HCT116 (cell line): Measurements from ENCODE around the gene ZNF502. TPM values are rescaled to one million over a fixed set of nuclear protein-coding genes. Genes with fewer than 3 reads are reported as not detected.
A peak's percentile ranks its signal among the peaks of the same experiment; 100 is the strongest.

Source experiments
- ATAC-seq: fragments of 200-7000 bp; cut with Tn5 transposase; 2 replicates; pipeline ENCODE4 v1.9.1; 2020; ENCODE audit warnings: mild to moderate bottlenecking, moderate library complexity
- BruUV-seq: library from RNA; stranded (reverse); fragments of 400-500 nt; replicated peaks from 2 replicates; lab custom pipeline; 2021; lab: Mats Ljungman, UMichigan
- CTCF ChIA-PET: fragments of 300-600 bp; sonication (Branson Sonifier 250); formaldehyde crosslinking; loops from one replicate; lab custom pipeline; 2021; ENCODE audit warnings: antibody characterized with exemption; lab: Charles Lee
- POLR2A ChIA-PET: fragments of 300-600, 350-600 bp; sonication (Branson Sonifier 250); formaldehyde crosslinking; loops from one replicate; lab custom pipeline; 2021; ENCODE audit warnings: antibody characterized with exemption; lab: Charles Lee
- RAD21 ChIA-PET, 2 experiments: fragments of 300-600 bp; sonication (Branson Sonifier 250); formaldehyde crosslinking; loops; one replicate each; lab custom pipeline; 2023; ENCODE audit warnings: low total read pairs in 2 of 2; ENCODE audit not compliant: uncharacterized antibody in 2 of 2, unreplicated experiment in 2 of 2, low non-redundant PET in 1 of 2; lab: Charles Lee
- DNase-seq: peaks from one replicate; pipeline ENCODE4 v3.0.0-alpha.2; 2010; ENCODE audit warnings: low read depth, low spot score
- H2AFZ ChIP-seq: fragments of 200-600 bp; shearing (Covaris generic), sonication (generic); 2 replicates; pipeline ENCODE4 v1.6.1; 2017; ENCODE audit warnings: low read depth, mixed run types, mixed read lengths, antibody characterized with exemption, low read length; ENCODE audit not compliant: poor library complexity, severe bottlenecking
- H3K27ac ChIP-seq: 2 replicates; pipeline ENCODE4 v1.5.1; 2012; ENCODE audit warnings: low read depth, low read length
- H3K27me3 ChIP-seq: fragments of 200-600 bp; sonication (generic); 2 replicates; pipeline ENCODE4 v1.6.1; 2016; ENCODE audit warnings: mixed run types, low read length, mixed read lengths; ENCODE audit not compliant: insufficient read depth
- H3K36me3 ChIP-seq, 2 experiments: fragments of 200-500 bp in 1 of 2; fragments of 200-600 bp in 1 of 2; sonication (Bioruptor generic) in 1 of 2; sonication (generic) in 1 of 2; 2 replicates each; pipeline versions ENCODE4 v1.5.1 to v1.6.1; 2014 to 2016; ENCODE audit warnings: low read length in 2 of 2, inconsistent platforms in 1 of 2, mixed read lengths in 1 of 2, mixed run types in 1 of 2; ENCODE audit not compliant: insufficient read depth in 2 of 2, control insufficient read depth in 1 of 2
- H3K4me1 ChIP-seq, 2 experiments: fragments of 200-600 bp in 1 of 2; sonication (generic) in 1 of 2; 2 replicates each; pipeline versions ENCODE4 v1.5.1 to v1.6.1; 2012 to 2017; ENCODE audit warnings: low read length in 2 of 2, inconsistent platforms in 1 of 2, mild to moderate bottlenecking in 1 of 2, mixed read lengths in 1 of 2, mixed run types in 1 of 2, moderate library complexity in 1 of 2; ENCODE audit not compliant: insufficient read depth in 2 of 2, control insufficient read depth in 1 of 2
- H3K4me2 ChIP-seq: fragments of 200-600 bp; sonication (generic); 2 replicates; pipeline ENCODE4 v1.6.1; 2017; ENCODE audit warnings: mixed run types, low read length, mixed read lengths
- H3K4me3 ChIP-seq, 2 experiments: fragments of 200-600 bp in 1 of 2; sonication (generic) in 1 of 2; replicated peaks in 1 of 2; 2 replicates each; pipeline ENCODE4 v1.5.1; 2011 to 2016; ENCODE audit warnings: low read length in 2 of 2, control low read depth in 1 of 2, low read depth in 1 of 2, mild to moderate bottlenecking in 1 of 2, mixed read lengths in 1 of 2, mixed run types in 1 of 2
- H3K79me2 ChIP-seq: fragments of 200-600 bp; sonication (generic); 2 replicates; pipeline ENCODE4 v1.6.1; 2017; ENCODE audit warnings: mild to moderate bottlenecking, mixed run types, low read length, moderate library complexity, mixed read lengths; ENCODE audit not compliant: insufficient read depth
- H3K9ac ChIP-seq: fragments of 200-600 bp; sonication (generic); 2 replicates; pipeline ENCODE4 v1.6.1; 2016; ENCODE audit warnings: low read length, mixed read lengths
- H3K9me2 ChIP-seq: fragments of 200-600 bp; sonication (generic), shearing (Covaris generic); 2 replicates; pipeline ENCODE4 v1.6.1; 2017; ENCODE audit warnings: mixed run types, mild to moderate bottlenecking, moderate library complexity; ENCODE audit not compliant: insufficient read depth
- H3K9me3 ChIP-seq, 2 experiments: fragments of 200-500 bp in 1 of 2; fragments of 200-600 bp in 1 of 2; sonication (Bioruptor generic) in 1 of 2; sonication (generic) in 1 of 2; 2 replicates each; pipeline ENCODE4 v1.6.1; 2014 to 2017; ENCODE audit warnings: low read length in 2 of 2, mixed read lengths in 2 of 2, inconsistent platforms in 1 of 2, low read depth in 1 of 2, mild to moderate bottlenecking in 1 of 2, mixed run types in 1 of 2, moderate library complexity in 1 of 2; ENCODE audit not compliant: control insufficient read depth in 1 of 2, insufficient read depth in 1 of 2
- H4K20me1 ChIP-seq: fragments of 200-600 bp; sonication (generic), shearing (Covaris generic); 2 replicates; pipeline ENCODE4 v1.6.1; 2017; ENCODE audit warnings: mixed run types, mild to moderate bottlenecking, moderate library complexity; ENCODE audit not compliant: insufficient read depth
- CEBPB ChIP-seq: IDR thresholded peaks from 2 replicates; pipeline ENCODE4 v1.6.1; 2012; ENCODE audit warnings: low read depth
- EGR1 ChIP-seq: IDR thresholded peaks from 2 replicates; pipeline ENCODE4 v1.6.1; 2012; ENCODE audit warnings: low read depth
- EZH2 ChIP-seq: fragments of 200-600 bp; sonication (generic); IDR thresholded peaks from 2 replicates; pipeline ENCODE4 v1.6.1; 2017; ENCODE audit warnings: antibody characterized with exemption, mixed run types
- POLR2A ChIP-seq: IDR thresholded peaks from 2 replicates; pipeline ENCODE4 v1.7.0; 2011; ENCODE audit warnings: borderline replicate concordance; ENCODE audit not compliant: insufficient read depth, insufficient read length; ENCODE audit errors: extremely low read depth
- SIN3A ChIP-seq: IDR thresholded peaks from 2 replicates; pipeline ENCODE4 v1.6.1; 2012; ENCODE audit warnings: low read depth
- SP1 ChIP-seq: IDR thresholded peaks from 2 replicates; pipeline ENCODE4 v1.6.1; 2012; ENCODE audit warnings: low read depth
- SRF ChIP-seq: IDR thresholded peaks from 2 replicates; pipeline ENCODE4 v1.6.1; 2012; ENCODE audit warnings: low read depth
- ZFX ChIP-seq: fragments of 450-650 bp; IDR thresholded peaks from 2 replicates; pipeline ENCODE4 v1.6.1; 2017
- ZNF274 ChIP-seq: fragments of 200-500 bp; sonication (Bioruptor generic); IDR thresholded peaks from 2 replicates; pipeline ENCODE4 v1.6.1; 2014; ENCODE audit warnings: mild to moderate bottlenecking, low read depth, low read length, inconsistent platforms
- intact Hi-C: fragments of 100-400 bp; cut with micrococcal nuclease; formaldehyde crosslinking; loops from 2 replicates; pipeline ENCODE4 v1.10.0; 2022
- total RNA-seq: library from RNA; stranded (reverse); gene quantifications from one replicate; pipeline ENCODE4 v1.2.1, GENCODE V29; 2021; ENCODE audit not compliant: unreplicated experiment
- TF ChIP-seq, protein P1 (sequence below): IDR thresholded peaks from 2 replicates; pipeline ENCODE4 v1.6.1; 2012

The ZNF502 gene
- total RNA-seq, 1 experiment from 2014 or later = 1.5 TPM

DNA sequence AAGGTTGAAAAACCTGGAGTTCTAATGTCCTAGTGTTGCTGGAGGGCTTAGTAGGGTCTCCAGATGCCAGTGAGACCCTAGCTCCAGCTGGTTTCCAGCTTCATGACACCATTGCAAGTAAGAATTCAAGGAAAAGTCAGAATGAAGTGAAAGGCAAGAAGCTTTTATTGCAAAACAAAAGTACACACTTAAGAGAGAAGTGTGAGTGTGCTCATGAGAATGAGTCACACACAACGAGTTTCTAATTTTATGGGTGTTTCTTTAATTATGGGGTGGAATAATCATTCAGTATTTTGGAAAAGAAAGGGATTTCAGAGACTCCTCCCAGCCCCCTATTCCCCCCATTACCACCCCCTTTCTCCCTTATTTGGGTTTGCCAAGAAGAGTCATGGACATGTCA lies 24.6 kb upstream of the ZNF502 start:
- intact Hi-C loops = no loop called here
- no TSS peak for BruUV-seq
- H3K9me3 ChIP-seq = peaks cover 5% of the 10 kb centered on the region in 2 experiments; a peak in 2 of 4 replicates
- H3K4me1 ChIP-seq = no peaks in the 10 kb centered on the region
- RAD21 ChIA-PET = no interaction called here
- H2AFZ ChIP-seq = no peak overlapping the region
- no peaks in the 10 kb centered on the region for H3K9me2 ChIP-seq
- H3K36me3 ChIP-seq = no peaks in the 10 kb centered on the region
- CTCF ChIA-PET = no interaction called here
- H4K20me1 ChIP-seq = no peaks in the 10 kb centered on the region
- no peak overlapping the region for H3K4me3 ChIP-seq
- POLR2A ChIA-PET = no interaction called here
- H3K27ac ChIP-seq = no peak overlapping the region
- H3K9ac ChIP-seq = no peak overlapping the region
- TF ChIP-seq POLR2A (no peak), EGR1 (no peak), SP1 (no peak), SRF (no peak)
- TF ChIP-seq, protein P1, sequence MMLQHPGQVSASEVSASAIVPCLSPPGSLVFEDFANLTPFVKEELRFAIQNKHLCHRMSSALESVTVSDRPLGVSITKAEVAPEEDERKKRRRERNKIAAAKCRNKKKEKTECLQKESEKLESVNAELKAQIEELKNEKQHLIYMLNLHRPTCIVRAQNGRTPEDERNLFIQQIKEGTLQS = no peak
- H3K27me3 ChIP-seq = no peaks in the 10 kb centered on the region
- H3K4me2 ChIP-seq = no peak overlapping the region
- DNase-seq (no peak), ATAC-seq (no peak)
- H3K79me2 ChIP-seq = no peaks in the 10 kb centered on the region

DNA sequence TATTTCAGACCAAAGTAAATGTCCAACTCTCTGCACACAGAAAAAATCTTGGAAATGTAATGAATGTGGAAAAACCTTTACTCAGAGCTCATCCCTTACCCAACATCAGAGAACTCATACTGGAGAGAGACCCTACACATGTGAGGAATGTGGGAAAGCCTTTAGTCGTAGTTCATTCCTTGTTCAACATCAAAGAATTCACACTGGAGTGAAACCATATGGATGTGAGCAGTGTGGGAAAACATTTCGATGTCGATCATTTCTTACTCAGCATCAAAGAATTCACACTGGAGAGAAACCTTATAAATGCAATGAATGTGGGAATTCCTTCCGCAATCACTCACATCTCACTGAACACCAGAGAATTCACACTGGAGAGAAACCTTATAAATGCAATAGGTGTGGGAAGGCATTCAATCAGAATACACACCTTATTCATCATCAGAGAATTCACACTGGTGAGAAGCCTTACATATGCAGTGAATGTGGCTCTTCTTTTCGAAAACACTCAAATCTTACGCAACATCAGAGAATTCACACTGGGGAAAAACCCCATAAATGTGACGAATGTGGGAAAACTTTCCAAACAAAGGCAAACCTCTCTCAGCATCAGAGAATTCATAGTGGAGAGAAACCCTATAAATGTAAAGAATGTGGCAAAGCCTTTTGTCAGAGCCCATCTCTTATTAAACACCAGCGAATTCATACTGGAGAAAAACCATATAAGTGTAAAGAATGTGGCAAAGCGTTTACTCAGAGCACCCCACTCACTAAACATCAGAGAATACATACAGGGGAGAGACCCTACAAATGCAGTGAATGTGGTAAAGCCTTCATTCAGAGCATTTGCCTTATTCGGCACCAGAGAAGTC lies 9.0 kb downstream of the ZNF502 start:
- RAD21 ChIA-PET = no interaction called here
- Histone ChIP-seq H3K27ac (no peak overlapping the region), H4K20me1 (no peaks in the 10 kb centered on the region), H3K4me3 (no peak overlapping the region), H3K9ac (no peak overlapping the region), H3K79me2 (no peaks in the 10 kb centered on the region), H3K4me2 (no peak overlapping the region), H2AFZ (no peak overlapping the region), H3K9me3 (peaks cover 46 to 53% of the 10 kb centered on the region in 2 experiments; a peak in 3 of 4 replicates), H3K4me1 (no peaks in the 10 kb centered on the region), H3K9me2 (no peaks in the 10 kb centered on the region), H3K36me3 (peaks cover 0 to 6% of the 10 kb centered on the region in 2 experiments; a peak in 1 of 4 replicates), H3K27me3 (no peaks in the 10 kb centered on the region)
- ATAC-seq = no peak
- DNase-seq = no peak
- no TSS peak for BruUV-seq
- intact Hi-C loops = no loop called here
- CTCF ChIA-PET = no interaction called here
- POLR2A ChIA-PET = no interaction called here
- TF ChIP-seq POLR2A (no peak), SIN3A (no peak), ZFX (no peak), EZH2 (no peak), CEBPB (no peak), ZNF274 (peak; percentile 96)
